ENCODE measurements around the gene PIH1D1. TPM values are rescaled to one million over a fixed set of nuclear protein-coding genes. Genes with fewer than 3 reads are reported as not detected.
"Not testable (repeated sequence)": the region's sequence is repeated elsewhere in the genome, so short reads cannot be mapped to it uniquely, and the experiment has no call there.

The PIH1D1 gene
- total and polyA plus RNA-seq, 2 experiments from 2014 or later = 72.1 to 79.8 TPM

DNA sequence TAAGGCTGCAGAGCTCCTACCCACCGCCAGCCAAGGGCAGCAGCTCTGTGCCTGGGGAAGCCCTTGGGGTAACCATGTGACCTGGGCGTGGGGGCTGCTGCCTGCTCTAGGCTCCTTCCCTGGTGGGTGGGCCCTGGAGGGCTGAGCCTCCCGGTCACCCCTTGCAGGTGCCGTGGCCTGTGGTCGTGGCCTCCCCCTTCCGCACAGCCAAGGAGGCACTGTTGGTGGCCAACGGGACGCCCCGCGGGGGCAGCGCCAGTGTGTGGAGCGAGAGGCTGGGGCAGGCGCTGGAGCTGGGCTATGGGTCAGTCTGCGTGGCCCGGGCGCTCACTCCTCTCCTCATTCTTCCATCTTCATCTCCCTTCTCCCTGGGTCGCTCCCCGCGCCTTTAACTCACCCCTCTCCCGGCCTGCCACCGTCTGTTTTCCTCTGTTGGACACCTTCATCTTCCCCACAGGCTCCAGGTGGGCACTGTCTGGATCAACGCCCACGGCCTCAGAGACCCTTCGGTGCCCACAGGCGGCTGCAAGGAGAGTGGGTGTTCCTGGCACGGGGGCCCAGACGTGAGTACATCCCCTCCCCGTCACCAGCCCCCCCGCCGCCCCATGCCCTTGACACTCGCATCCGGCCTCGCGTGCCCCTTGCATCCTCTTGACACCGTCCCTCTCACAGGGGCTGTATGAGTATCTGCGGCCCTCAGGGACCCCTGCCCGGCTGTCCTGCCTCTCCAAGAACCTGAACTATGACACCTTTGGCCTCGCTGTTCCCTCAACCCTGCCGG lies 12.5 kb upstream of the PIH1D1 start:
- Histone ChIP-seq H3K27me3 (no peaks in the 10 kb centered on the region), H3K79me2 (no peaks in the 10 kb centered on the region), H3K4me2 (no peak overlapping the region), H3K36me3 (replicated peaks; ENCODE audit: insufficient read depth, low read depth) (peaks cover 2% of the 10 kb centered on the region), H3K4me1 (ENCODE audit: insufficient read depth) (no peaks in the 10 kb centered on the region), H4K20me1 (ENCODE audit: insufficient read depth, poor library complexity, severe bottlenecking) (no peaks in the 10 kb centered on the region), H2AFZ (no peak overlapping the region), H3K9me3 (ENCODE audit: low read depth) (no peaks in the 10 kb centered on the region), H3K27ac (no peak overlapping the region), H3K9me2 (replicated peaks; ENCODE audit: insufficient read depth) (no peaks in the 10 kb centered on the region), H3K4me3 (no peak overlapping the region)
- no peak for DNase-seq (ENCODE audit: low spot score)
- WGBS (ENCODE audit: low lambda C conversion rate, missing lambda C conversion rate) = 96% methylated on average over 33 of the region's 39 CpGs
- TF ChIP-seq EZH2phosphoT487 (IDR thresholded peaks at IDR 0.05; ENCODE audit: low read depth, severe bottlenecking, unreplicated experiment) (no peak), EZH2 (IDR thresholded peaks at IDR 0.05; ENCODE audit: borderline replicate concordance) (no peak)
- TF ChIP-seq, protein P1, sequence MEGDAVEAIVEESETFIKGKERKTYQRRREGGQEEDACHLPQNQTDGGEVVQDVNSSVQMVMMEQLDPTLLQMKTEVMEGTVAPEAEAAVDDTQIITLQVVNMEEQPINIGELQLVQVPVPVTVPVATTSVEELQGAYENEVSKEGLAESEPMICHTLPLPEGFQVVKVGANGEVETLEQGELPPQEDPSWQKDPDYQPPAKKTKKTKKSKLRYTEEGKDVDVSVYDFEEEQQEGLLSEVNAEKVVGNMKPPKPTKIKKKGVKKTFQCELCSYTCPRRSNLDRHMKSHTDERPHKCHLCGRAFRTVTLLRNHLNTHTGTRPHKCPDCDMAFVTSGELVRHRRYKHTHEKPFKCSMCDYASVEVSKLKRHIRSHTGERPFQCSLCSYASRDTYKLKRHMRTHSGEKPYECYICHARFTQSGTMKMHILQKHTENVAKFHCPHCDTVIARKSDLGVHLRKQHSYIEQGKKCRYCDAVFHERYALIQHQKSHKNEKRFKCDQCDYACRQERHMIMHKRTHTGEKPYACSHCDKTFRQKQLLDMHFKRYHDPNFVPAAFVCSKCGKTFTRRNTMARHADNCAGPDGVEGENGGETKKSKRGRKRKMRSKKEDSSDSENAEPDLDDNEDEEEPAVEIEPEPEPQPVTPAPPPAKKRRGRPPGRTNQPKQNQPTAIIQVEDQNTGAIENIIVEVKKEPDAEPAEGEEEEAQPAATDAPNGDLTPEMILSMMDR (IDR thresholded peaks at IDR 0.05; ENCODE audit: poor library complexity) = no peak

DNA sequence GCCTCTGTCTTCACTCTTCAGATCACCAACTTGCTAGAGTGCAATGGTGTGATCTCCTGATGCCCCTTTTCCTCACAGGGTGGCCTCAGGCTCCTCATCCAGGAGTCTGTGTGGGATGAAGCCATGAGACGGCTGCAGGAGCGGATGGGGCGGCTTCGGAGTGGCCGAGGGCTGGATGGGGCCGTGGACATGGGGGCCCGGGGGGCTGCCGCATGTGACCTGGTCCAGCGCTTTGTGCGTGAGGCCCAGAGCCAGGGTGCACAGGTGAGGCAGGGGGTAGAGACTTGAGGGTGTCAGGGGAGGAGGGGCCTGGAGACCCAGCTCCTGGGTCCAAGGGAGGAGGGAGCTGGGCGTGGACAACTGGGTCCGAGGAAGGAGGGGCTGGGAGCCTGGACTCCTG lies 10.9 kb upstream of the PIH1D1 start:
- DNase-seq (ENCODE audit: low spot score) = no peak
- WGBS (ENCODE audit: low lambda C conversion rate, missing lambda C conversion rate) = 100% methylated on average over 10 of the region's 12 CpGs
- H4K20me1 ChIP-seq (ENCODE audit: insufficient read depth, poor library complexity, severe bottlenecking) = no peaks in the 10 kb centered on the region
- H3K9me2 ChIP-seq (replicated peaks; ENCODE audit: insufficient read depth) = no peaks in the 10 kb centered on the region
- peaks cover 2% of the 10 kb centered on the region for H3K36me3 ChIP-seq (replicated peaks; ENCODE audit: insufficient read depth, low read depth)
- H3K9me3 ChIP-seq (ENCODE audit: low read depth) = no peaks in the 10 kb centered on the region
- no peaks in the 10 kb centered on the region for H3K79me2 ChIP-seq
- H3K4me2 ChIP-seq = no peak overlapping the region
- no peaks in the 10 kb centered on the region for H3K27me3 ChIP-seq
- TF ChIP-seq EZH2phosphoT487 (IDR thresholded peaks at IDR 0.05; ENCODE audit: low read depth, severe bottlenecking, unreplicated experiment) (no peak), EZH2 (IDR thresholded peaks at IDR 0.05; ENCODE audit: borderline replicate concordance) (no peak)
- TF ChIP-seq, protein P1 (IDR thresholded peaks at IDR 0.05; ENCODE audit: poor library complexity) = no peak
- no peak overlapping the region for H3K27ac ChIP-seq
- H2AFZ ChIP-seq = no peak overlapping the region
- no peaks in the 10 kb centered on the region for H3K4me1 ChIP-seq (ENCODE audit: insufficient read depth)
- H3K4me3 ChIP-seq = no peak overlapping the region

DNA sequence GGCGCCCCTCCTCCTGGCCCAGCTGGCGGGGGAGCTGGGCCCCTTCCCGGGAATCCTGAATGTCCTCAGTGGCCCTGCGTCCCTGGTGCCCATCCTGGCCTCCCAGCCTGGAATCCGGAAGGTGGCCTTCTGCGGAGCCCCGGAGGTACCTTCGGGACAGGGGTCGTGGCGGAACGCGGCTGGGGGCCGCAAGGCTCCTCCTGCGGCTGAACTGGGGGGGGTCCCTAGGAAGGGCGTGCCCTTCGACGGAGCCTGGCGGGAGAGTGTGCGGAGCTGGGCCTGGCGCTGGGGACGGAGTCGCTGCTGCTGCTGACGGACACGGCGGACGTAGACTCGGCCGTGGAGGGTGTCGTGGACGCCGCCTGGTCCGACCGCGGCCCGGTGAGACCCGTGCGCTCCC lies 10.0 kb upstream of the PIH1D1 start:
- Histone ChIP-seq H3K4me1 (ENCODE audit: insufficient read depth) (no peaks in the 10 kb centered on the region), H3K4me3 (no peak overlapping the region), H4K20me1 (ENCODE audit: insufficient read depth, poor library complexity, severe bottlenecking) (no peaks in the 10 kb centered on the region), H3K9me2 (replicated peaks; ENCODE audit: insufficient read depth) (no peaks in the 10 kb centered on the region), H3K4me2 (no peak overlapping the region), H3K9me3 (ENCODE audit: low read depth) (no peaks in the 10 kb centered on the region), H3K27me3 (no peaks in the 10 kb centered on the region), H3K27ac (no peak overlapping the region), H3K36me3 (replicated peaks; ENCODE audit: insufficient read depth, low read depth) (peaks cover 2% of the 10 kb centered on the region), H2AFZ (no peak overlapping the region), H3K79me2 (no peaks in the 10 kb centered on the region)
- 99% methylated on average over 34 of the region's 37 CpGs for WGBS (ENCODE audit: low lambda C conversion rate, missing lambda C conversion rate)
- TF ChIP-seq EZH2phosphoT487 (IDR thresholded peaks at IDR 0.05; ENCODE audit: low read depth, severe bottlenecking, unreplicated experiment) = no peak
- TF ChIP-seq, protein P1 (IDR thresholded peaks at IDR 0.05; ENCODE audit: poor library complexity) = no peak
- TF ChIP-seq EZH2 (IDR thresholded peaks at IDR 0.05; ENCODE audit: borderline replicate concordance) = no peak
- DNase-seq (ENCODE audit: low spot score) = no peak

DNA sequence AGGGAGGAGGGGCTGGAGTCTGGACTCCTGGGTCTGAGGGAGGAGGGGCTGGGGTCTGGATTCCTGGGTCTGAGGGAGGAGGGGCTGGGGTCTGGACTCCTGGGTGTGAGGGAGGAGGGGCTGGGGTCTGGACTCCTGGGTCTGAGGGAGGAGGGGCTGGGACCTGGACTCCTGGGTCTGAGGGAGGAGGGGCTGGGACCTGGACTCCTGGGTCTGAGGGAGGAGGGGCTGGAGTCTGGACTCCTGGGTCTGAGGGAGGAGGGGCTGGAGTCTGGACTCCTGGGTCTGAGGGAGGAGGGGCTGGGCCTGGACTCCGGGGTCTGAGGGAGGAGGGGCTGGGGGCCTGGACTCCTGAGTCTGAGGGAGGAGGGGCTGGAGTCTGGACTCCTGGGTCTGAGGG lies 9.5 kb upstream of the PIH1D1 start:
- H3K4me2 ChIP-seq; H3K36me3 ChIP-seq (replicated peaks; ENCODE audit: insufficient read depth, low read depth); H3K9me2 ChIP-seq (replicated peaks; ENCODE audit: insufficient read depth); H3K27me3 ChIP-seq; H3K79me2 ChIP-seq; H4K20me1 ChIP-seq (ENCODE audit: insufficient read depth, poor library complexity, severe bottlenecking); DNase-seq (ENCODE audit: low spot score); H2AFZ ChIP-seq; H3K9me3 ChIP-seq (ENCODE audit: low read depth); H3K4me3 ChIP-seq; H3K27ac ChIP-seq; H3K4me1 ChIP-seq (ENCODE audit: insufficient read depth): not testable (repeated sequence)
- no CpG with 5 or more reads among the region's 1 CpG for WGBS (ENCODE audit: low lambda C conversion rate, missing lambda C conversion rate)

All from hepatocyte (in vitro differentiated cells).